MM.1S (cell line): ENCODE data around the gene ZNF431.

Experiments used
- DNase-seq: peaks from one replicate; pipeline ENCODE4 v3.0.0-alpha.2; 2015
- H2AFZ ChIP-seq: fragments of 300-600 bp; sonication (generic); 2 replicates; pipeline ENCODE4 v1.6.0; 2016; ENCODE audit warnings: antibody characterized with exemption, low read length
- H3F3A ChIP-seq: fragments of 300-600 bp; sonication (generic); 2 replicates; pipeline ENCODE4 v1.6.1; 2016; ENCODE audit warnings: mild to moderate bottlenecking, antibody characterized with exemption, low read length, moderate library complexity, mixed read lengths; ENCODE audit not compliant: insufficient read depth
- H3K27ac ChIP-seq: fragments of 300-600 bp; sonication (generic); 2 replicates; pipeline ENCODE4 v1.5.1; 2016; ENCODE audit warnings: mild to moderate bottlenecking, low read length
- H3K27me3 ChIP-seq: fragments of 300-600 bp; sonication (generic); replicated peaks from 2 replicates; pipeline ENCODE4 v1.6.0; 2016; ENCODE audit warnings: low read length; ENCODE audit not compliant: insufficient read depth
- H3K36me3 ChIP-seq: fragments of 300-600 bp; sonication (generic); replicated peaks from 2 replicates; pipeline ENCODE4 v1.6.1; 2016; ENCODE audit warnings: mild to moderate bottlenecking, low read length, mixed read lengths; ENCODE audit not compliant: insufficient read depth
- H3K4me1 ChIP-seq: fragments of 300-600 bp; sonication (generic); 2 replicates; pipeline ENCODE4 v1.6.1; 2016; ENCODE audit warnings: low read length, mixed read lengths
- H3K4me2 ChIP-seq: fragments of 300-600 bp; sonication (generic); 2 replicates; pipeline ENCODE4 v1.6.0; 2016; ENCODE audit warnings: low read depth, low read length
- H3K4me3 ChIP-seq: fragments of 300-600 bp; sonication (generic); 2 replicates; pipeline ENCODE4 v1.5.1; 2016; ENCODE audit warnings: low read length, mixed read lengths
- H3K79me2 ChIP-seq: fragments of 300-600 bp; sonication (generic); 2 replicates; pipeline ENCODE4 v1.6.1; 2016; ENCODE audit warnings: mixed run types, low read length, mixed read lengths
- H3K9ac ChIP-seq: fragments of 300-600 bp; sonication (generic); 2 replicates; pipeline ENCODE4 v1.6.1; 2016; ENCODE audit warnings: low read length, mixed read lengths
- H3K9me2 ChIP-seq: fragments of 300-600 bp; sonication (generic); replicated peaks from 2 replicates; pipeline ENCODE4 v1.6.1; 2016; ENCODE audit warnings: mild to moderate bottlenecking, low read length, mixed read lengths; ENCODE audit not compliant: insufficient read depth
- H3K9me3 ChIP-seq: fragments of 300-600 bp; sonication (generic); replicated peaks from 2 replicates; pipeline ENCODE4 v1.6.1; 2016; ENCODE audit warnings: mild to moderate bottlenecking, low read length, mixed read lengths; ENCODE audit not compliant: insufficient read depth
- H4K20me1 ChIP-seq: fragments of 300-600 bp; sonication (generic); 2 replicates; pipeline ENCODE4 v1.6.1; 2016; ENCODE audit warnings: mild to moderate bottlenecking, low read length, moderate library complexity, mixed read lengths; ENCODE audit not compliant: insufficient read depth
- CTCF ChIP-seq: fragments of 300-600 bp; sonication (generic); IDR thresholded peaks from 2 replicates; pipeline ENCODE4 v1.5.1; 2016; ENCODE audit warnings: antibody characterized with exemption, low read length, mixed read lengths
- EZH2 ChIP-seq: fragments of 300-600 bp; sonication (generic); optimal IDR thresholded peaks from 2 replicates; pipeline ENCODE3; 2017; ENCODE audit warnings: low read depth, mild to moderate bottlenecking, antibody characterized with exemption, low read length, mixed read lengths
- EZH2phosphoT487 ChIP-seq: fragments of 300-600 bp; sonication (generic); IDR thresholded peaks from 2 replicates; pipeline ENCODE4 v1.6.1; 2018; ENCODE audit warnings: antibody characterized with exemption, low read length

Gene ZNF431

GRCh38 chr19:21130097-21130775 lies 11.6 kb upstream of the ZNF431 start:
- Histone ChIP-seq H3K27ac (no peak overlapping the region), H3K4me2 (no peak overlapping the region)
- TF ChIP-seq CTCF (no peak), EZH2phosphoT487 (no peak)

GRCh38 chr19:21133633-21134032 lies 8.2 kb upstream of the ZNF431 start:
- no peak overlapping the region for H3K9ac ChIP-seq
- H3K9me3 ChIP-seq = no peaks in the 10 kb centered on the region
- no peaks in the 10 kb centered on the region for H3K79me2 ChIP-seq
- H3K4me1 ChIP-seq = no peaks in the 10 kb centered on the region
- no peaks in the 10 kb centered on the region for H3F3A ChIP-seq
- TF ChIP-seq CTCF (no peak), EZH2 (no peak), EZH2phosphoT487 (no peak)
- no peak for DNase-seq
- H3K27me3 ChIP-seq = no peaks in the 10 kb centered on the region
- H3K4me3 ChIP-seq = no peak overlapping the region
- no peak overlapping the region for H2AFZ ChIP-seq
- H4K20me1 ChIP-seq = no peaks in the 10 kb centered on the region
- no peak overlapping the region for H3K4me2 ChIP-seq
- H3K9me2 ChIP-seq = no peaks in the 10 kb centered on the region
- no peaks in the 10 kb centered on the region for H3K36me3 ChIP-seq
- H3K27ac ChIP-seq = no peak overlapping the region

More at GRCh38 chr19:21130097-21130775, 11.6 kb upstream of the ZNF431 start:
- Histone ChIP-seq H2AFZ (no peak overlapping the region), H3F3A (no peaks in the 10 kb centered on the region), H3K9ac (no peak overlapping the region), H3K4me1 (no peaks in the 10 kb centered on the region), H3K27me3 (no peaks in the 10 kb centered on the region), H3K4me3 (no peak overlapping the region), H3K36me3 (no peaks in the 10 kb centered on the region), H3K79me2 (no peaks in the 10 kb centered on the region), H3K9me3 (no peaks in the 10 kb centered on the region), H4K20me1 (no peaks in the 10 kb centered on the region), H3K9me2 (no peaks in the 10 kb centered on the region)
- DNase-seq = no peak

GRCh38 chr19:21134934-21135366 lies 6.9 kb upstream of the ZNF431 start:
- H4K20me1 ChIP-seq = no peaks in the 10 kb centered on the region
- H2AFZ ChIP-seq = no peak overlapping the region
- no peak overlapping the region for H3K4me2 ChIP-seq
- TF ChIP-seq CTCF = no peak
- no peak for TF ChIP-seq EZH2phosphoT487
- TF ChIP-seq EZH2 = no peak
- no peaks in the 10 kb centered on the region for H3K27me3 ChIP-seq
- no peaks in the 10 kb centered on the region for H3K4me1 ChIP-seq
- no peaks in the 10 kb centered on the region for H3K36me3 ChIP-seq
- H3K27ac ChIP-seq = no peak overlapping the region
- H3K4me3 ChIP-seq = no peak overlapping the region
- H3K9me3 ChIP-seq = no peaks in the 10 kb centered on the region
- H3K79me2 ChIP-seq = no peaks in the 10 kb centered on the region
- no peak overlapping the region for H3K9ac ChIP-seq
- H3K9me2 ChIP-seq = no peaks in the 10 kb centered on the region
- H3F3A ChIP-seq = no peaks in the 10 kb centered on the region
- no peak for DNase-seq
